Fibroblast of pulmonary artery (primary cell): ENCODE measurements around the gene POLG.
A peak's percentile ranks its signal among the peaks of the same experiment; 100 is the strongest.

Source experiments
- DNase-seq: peaks from one replicate; pipeline ENCODE4 v3.0.0-alpha.2; 2010; ENCODE audit warnings: low read depth
- H3K4me3 ChIP-seq: replicated peaks from 2 replicates; pipeline ENCODE4 v1.5.1; 2011; ENCODE audit warnings: low read depth, mild to moderate bottlenecking, control low read depth, low read length, moderate library complexity
- TF ChIP-seq, protein P1 (sequence below): IDR thresholded peaks from 2 replicates; pipeline ENCODE4 v1.5.1; 2011; ENCODE audit warnings: mild to moderate bottlenecking, control low read depth, low read length, inconsistent platforms; ENCODE audit errors: missing control alignments

Gene POLG

DNA sequence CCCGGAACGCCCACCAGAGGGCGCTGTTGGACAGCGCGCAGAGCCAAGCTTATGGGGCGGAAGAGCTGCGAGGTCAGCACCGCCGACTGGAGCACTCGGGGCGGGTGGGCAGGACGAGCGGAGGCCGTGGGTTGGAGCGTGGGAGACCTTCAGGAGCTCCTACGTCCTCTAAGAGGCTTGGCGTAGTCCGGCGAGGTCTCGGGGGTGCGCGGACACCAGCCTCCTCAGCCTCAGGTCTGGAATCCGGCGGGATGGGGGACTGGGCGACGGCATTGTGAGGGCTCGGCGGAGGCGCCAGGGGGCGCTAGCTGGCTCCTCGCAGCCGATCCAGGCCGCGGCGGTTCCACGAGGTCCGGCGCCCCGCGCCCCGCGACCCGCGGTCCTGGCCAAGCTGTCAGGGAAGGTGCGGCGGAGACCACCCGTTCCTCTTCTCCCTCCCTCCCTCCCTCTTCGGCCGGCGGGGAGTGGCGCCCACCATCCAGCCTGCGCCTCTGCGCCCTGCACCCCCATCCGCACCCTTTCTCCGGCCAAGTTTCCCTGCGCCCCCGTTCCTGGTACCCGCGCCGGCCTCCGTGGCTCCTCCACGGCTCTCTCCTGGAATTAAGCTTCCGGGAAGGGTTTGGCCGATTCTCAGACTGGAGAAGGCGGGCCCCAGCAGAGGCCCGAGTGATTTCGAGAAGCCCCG lies 24.3 kb upstream of the POLG start:
- TF ChIP-seq, protein P1, sequence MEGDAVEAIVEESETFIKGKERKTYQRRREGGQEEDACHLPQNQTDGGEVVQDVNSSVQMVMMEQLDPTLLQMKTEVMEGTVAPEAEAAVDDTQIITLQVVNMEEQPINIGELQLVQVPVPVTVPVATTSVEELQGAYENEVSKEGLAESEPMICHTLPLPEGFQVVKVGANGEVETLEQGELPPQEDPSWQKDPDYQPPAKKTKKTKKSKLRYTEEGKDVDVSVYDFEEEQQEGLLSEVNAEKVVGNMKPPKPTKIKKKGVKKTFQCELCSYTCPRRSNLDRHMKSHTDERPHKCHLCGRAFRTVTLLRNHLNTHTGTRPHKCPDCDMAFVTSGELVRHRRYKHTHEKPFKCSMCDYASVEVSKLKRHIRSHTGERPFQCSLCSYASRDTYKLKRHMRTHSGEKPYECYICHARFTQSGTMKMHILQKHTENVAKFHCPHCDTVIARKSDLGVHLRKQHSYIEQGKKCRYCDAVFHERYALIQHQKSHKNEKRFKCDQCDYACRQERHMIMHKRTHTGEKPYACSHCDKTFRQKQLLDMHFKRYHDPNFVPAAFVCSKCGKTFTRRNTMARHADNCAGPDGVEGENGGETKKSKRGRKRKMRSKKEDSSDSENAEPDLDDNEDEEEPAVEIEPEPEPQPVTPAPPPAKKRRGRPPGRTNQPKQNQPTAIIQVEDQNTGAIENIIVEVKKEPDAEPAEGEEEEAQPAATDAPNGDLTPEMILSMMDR: peak; percentile 63
- peak; percentile 76 for DNase-seq

DNA sequence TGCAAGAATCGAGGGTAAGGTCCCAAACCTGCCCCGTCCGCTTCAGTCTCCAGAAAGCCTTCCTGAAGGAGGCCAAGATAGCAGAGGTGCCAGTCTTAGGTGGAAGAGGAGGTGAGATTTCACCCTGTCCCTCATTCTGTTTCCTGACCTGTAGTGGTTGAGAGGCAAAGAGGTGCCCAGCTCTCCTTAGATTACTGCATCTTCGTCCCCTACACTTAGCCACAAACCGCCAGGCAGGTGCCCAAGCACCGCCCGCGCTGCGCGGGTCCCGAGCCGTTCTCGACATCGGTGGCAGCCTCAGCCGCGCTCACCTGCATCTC lies 23.8 kb upstream of the POLG start:
- TF ChIP-seq, protein P1: no peak
- DNase-seq: no peak
- no peak overlapping the region for H3K4me3 ChIP-seq

More for the DNA sequence above, 24.3 kb upstream of the POLG start:
- H3K4me3 ChIP-seq: peak overlapping the region; percentile 57

DNA sequence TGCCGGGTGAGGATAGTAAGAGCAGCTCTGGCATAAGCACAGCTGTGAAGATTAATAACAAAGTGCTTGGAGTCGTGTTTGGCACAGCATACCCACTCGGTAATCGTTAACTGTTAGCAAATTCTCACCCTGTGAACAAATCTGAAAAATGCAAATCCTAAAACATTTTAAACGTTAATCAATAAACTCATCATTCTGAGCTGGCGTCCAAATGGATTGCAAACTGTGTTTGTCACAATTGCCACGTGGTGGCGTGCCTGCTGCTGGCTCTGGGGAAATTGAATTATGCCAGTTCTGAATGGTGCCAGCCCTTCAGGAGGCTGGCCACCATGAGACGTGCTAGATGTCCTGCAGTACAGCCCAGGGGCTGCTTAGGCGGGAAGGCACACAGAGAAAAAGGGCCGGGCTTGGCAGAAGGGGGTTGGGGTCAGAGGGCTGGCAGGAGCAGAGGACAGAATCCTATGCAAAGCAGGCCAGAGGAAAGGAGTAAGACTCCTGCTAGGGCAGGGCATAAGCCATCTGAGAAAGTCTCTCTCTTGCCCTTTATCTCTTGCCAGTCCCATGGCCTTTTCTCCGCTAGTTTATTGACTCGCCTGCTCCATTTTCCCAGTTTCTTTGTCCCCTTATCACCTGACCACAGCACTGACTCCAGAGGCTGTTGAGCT lies 22.1 kb upstream of the POLG start:
- no peak for DNase-seq
- TF ChIP-seq, protein P1: peak; percentile 49
- H3K4me3 ChIP-seq: no peak overlapping the region

DNA sequence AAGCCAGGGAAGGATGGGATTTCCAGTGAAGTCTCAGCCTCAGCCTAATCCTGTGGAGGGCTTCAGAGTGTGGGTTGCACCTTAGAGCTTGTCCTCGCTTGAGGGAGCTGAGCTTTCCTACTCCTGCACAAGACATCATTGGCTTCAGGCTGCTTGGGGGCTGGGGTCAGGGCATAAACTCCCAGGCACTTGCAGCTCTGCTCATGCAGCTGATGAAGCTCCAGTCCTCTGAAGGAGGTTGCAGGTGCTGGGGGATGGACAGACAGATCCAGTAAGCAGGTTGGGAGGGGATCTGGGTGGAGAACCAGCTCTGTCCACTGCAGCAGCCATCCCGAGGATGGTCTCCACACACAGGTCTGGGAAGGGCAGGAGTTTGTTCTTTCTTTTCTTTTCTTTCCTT lies 19.4 kb upstream of the POLG start:
- TF ChIP-seq, protein P1: no peak
- no peak overlapping the region for H3K4me3 ChIP-seq
- DNase-seq: no peak

DNA sequence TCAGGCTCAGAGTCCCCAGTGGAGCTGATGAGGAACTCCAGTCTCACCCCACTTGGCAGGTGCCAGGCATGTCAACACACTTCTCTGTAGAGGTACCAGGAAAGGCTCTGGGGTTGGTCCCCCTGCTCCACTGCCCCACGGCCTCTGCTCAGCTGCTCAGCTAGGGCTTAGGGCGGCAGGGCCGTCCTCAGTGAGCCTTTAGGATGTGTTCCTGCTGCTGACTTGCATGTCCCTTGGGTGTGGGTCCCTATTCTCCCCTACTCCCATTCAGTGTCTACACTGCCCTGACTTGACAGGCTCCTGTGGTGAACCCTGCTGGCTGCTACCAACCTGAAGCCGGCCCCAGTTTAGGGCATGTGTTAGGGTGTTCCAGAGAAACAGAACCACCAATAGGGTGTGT lies 17.9 kb upstream of the POLG start:
- H3K4me3 ChIP-seq: no peak overlapping the region
- DNase-seq: no peak
- TF ChIP-seq, protein P1: no peak

DNA sequence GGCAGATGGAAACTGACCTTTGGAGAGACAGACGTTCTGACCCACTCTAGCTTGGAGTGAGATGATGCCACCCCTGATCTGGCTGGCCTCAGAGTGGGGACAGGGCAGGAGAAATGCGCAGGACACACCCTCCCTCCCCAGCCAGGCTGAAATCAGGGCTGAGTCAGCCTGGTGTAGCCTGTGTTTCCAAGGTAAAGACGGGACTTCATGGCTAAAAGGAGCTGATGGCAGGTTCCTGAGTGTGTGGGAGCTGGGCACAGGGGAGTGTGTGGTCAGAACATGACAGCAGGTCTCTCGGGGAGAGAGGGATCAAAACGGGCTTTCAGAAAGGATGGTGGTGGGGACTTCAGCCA lies 14.6 kb upstream of the POLG start:
- DNase-seq: no peak
- H3K4me3 ChIP-seq: no peak overlapping the region
- TF ChIP-seq, protein P1: no peak
